Natural killer cell (primary cell): ENCODE data around the gene ENGASE. TPM values are rescaled to one million over a fixed set of nuclear protein-coding genes. Genes with fewer than 3 reads are reported as not detected.

Experiments
- ATAC-seq, 3 donors: fragments of 150-1000 bp in 2 of 3; fragments of 200-7000 bp in 1 of 3; cut with Tn5 transposase; 1 replicate in 1 of 3; 2 replicates in 2 of 3; pipeline ENCODE4 v1.10.0; 2021; ENCODE audit warnings: mild to moderate bottlenecking in 2 of 3, moderate library complexity in 2 of 3
- DNase-seq, 2 donors: peaks; one replicate each; pipeline versions ENCODE4 v3.0.0 to v3.0.0-alpha.2; 2013 to 2021; ENCODE audit warnings: mixed read lengths in 1 of 2
- H3K27ac ChIP-seq: one replicate; pipeline ENCODE4 v1.5.1; 2013; ENCODE audit warnings: mild to moderate bottlenecking, low read length
- H3K27me3 ChIP-seq: one replicate; pipeline ENCODE4 v1.6.1; 2013; ENCODE audit warnings: low read length; ENCODE audit not compliant: control insufficient read depth, insufficient read depth
- H3K36me3 ChIP-seq: one replicate; pipeline ENCODE4 v1.6.1; 2013; ENCODE audit warnings: low read length; ENCODE audit not compliant: control insufficient read depth, insufficient read depth
- H3K4me1 ChIP-seq: one replicate; pipeline ENCODE4 v1.6.1; 2013; ENCODE audit warnings: low read length; ENCODE audit not compliant: control insufficient read depth, insufficient read depth
- H3K4me3 ChIP-seq: one replicate; pipeline ENCODE4 v1.5.1; 2013; ENCODE audit warnings: low read length
- H3K9me3 ChIP-seq: one replicate; pipeline ENCODE4 v1.6.1; 2013; ENCODE audit warnings: low read length; ENCODE audit not compliant: control insufficient read depth, insufficient read depth
- H3K27ac Mint-ChIP-seq, 2 donors: one replicate each; pipeline ENCODE4 v1.8.0; 2022; ENCODE audit warnings: mild to moderate bottlenecking in 2 of 2, mixed read lengths in 2 of 2, moderate library complexity in 1 of 2
- H3K27me3 Mint-ChIP-seq, 2 donors: one replicate each; pipeline ENCODE4 v1.8.0; 2022; ENCODE audit warnings: low read depth in 2 of 2, mixed read lengths in 2 of 2
- H3K36me3 Mint-ChIP-seq: one replicate; pipeline ENCODE4 v1.8.0; 2022; ENCODE audit warnings: mixed read lengths
- H3K4me1 Mint-ChIP-seq, 2 donors: one replicate each; pipeline ENCODE4 v1.8.0; 2022; ENCODE audit warnings: mixed read lengths in 2 of 2
- H3K4me3 Mint-ChIP-seq: one replicate; pipeline ENCODE4 v1.8.0; 2022; ENCODE audit warnings: mild to moderate bottlenecking, moderate library complexity, mixed read lengths
- H3K9me3 Mint-ChIP-seq, 2 donors: one replicate each; pipeline ENCODE4 v1.8.0; 2022; ENCODE audit warnings: mixed read lengths in 2 of 2
- WGBS: methylation state at CpG from one replicate; pipeline ENCODE4 v1.1.7; 2013; ENCODE audit warnings: missing lambda C conversion rate; ENCODE audit not compliant: insufficient coverage; 5-methylcytosine and 5-hydroxymethylcytosine counted together
- intact Hi-C: fragments of 100-400 bp; cut with micrococcal nuclease; formaldehyde crosslinking; loops from one replicate; pipeline ENCODE4 v1.14.2; 2022
- total RNA-seq, 4 donors: library from RNA; stranded (reverse); fragments of 120-200 nt in 1 of 4; gene quantifications; one replicate each; pipeline versions ENCODE4 v1.2.3 to v1.2.4, GENCODE V29; 2013 to 2022
- TF ChIP-seq, protein P1 (sequence below): fragments of 200-600 bp; IDR thresholded peaks from one replicate; pipeline ENCODE4 v1.8.0; 2022; ENCODE audit warnings: antibody characterized with exemption

ENGASE gene
- total RNA-seq, 3 donors from 2014 or later (not counting 1 experiment from before 2014, with no cell fraction given) = 56.0 to 86.4 (median 56.9) TPM

DNA sequence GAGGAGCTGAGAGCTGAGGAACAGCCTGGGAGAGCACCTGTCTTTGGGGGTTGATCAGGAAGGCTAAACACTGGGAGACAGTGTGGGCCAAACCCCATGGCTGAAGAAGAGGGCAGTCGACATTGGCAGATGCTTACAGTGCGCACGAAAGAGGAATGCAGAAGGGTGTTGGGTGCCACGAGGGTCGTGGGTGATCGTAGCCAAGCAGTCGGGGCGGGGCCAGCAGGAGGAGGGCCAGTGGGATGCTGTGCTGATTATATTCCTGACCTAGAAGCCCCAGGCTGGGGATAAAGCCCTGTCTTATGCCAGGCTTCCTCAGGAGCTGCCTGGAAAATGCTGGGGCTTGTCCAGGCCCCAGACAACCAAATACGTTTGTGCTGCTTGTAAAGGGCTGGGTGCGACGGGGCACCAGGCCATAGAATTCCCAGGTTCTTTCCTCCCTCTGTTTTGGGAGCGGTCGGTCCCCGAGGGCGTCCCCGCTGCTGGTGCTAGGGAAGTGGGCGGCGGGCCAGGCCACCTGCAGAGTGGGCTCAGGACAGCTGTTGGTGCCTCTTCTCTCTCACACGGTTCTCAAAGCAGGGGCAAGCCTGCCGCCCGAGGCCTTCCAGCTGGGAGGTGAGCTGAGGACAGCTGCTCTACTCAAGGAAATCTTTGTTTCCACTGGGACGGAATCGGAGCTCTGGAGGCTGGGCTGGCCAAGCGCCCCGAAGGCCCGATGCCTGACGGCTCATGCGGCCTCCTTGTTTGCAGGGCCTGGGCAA lies 40.7 kb upstream of the ENGASE start:
- H3K27me3 ChIP-seq = no peaks in the 10 kb centered on the region
- Mint-ChIP-seq H3K9me3 (no peaks in the 10 kb centered on the region), H3K27ac (no peak overlapping the region), H3K36me3 (no peaks in the 10 kb centered on the region), H3K4me1 (no peaks in the 10 kb centered on the region), H3K4me3 (no peak overlapping the region), H3K27me3 (peaks cover 10 to 18% of the 10 kb centered on the region in 2 donors)
- 91% methylated on average over 28 of the region's 28 CpGs for WGBS
- no peak overlapping the region for H3K27ac ChIP-seq
- intact Hi-C loops = no loop called here
- no peaks in the 10 kb centered on the region for H3K9me3 ChIP-seq
- H3K4me1 ChIP-seq = no peaks in the 10 kb centered on the region
- DNase-seq = no peak
- H3K4me3 ChIP-seq = no peak overlapping the region
- no peaks in the 10 kb centered on the region for H3K36me3 ChIP-seq
- TF ChIP-seq, protein P1, sequence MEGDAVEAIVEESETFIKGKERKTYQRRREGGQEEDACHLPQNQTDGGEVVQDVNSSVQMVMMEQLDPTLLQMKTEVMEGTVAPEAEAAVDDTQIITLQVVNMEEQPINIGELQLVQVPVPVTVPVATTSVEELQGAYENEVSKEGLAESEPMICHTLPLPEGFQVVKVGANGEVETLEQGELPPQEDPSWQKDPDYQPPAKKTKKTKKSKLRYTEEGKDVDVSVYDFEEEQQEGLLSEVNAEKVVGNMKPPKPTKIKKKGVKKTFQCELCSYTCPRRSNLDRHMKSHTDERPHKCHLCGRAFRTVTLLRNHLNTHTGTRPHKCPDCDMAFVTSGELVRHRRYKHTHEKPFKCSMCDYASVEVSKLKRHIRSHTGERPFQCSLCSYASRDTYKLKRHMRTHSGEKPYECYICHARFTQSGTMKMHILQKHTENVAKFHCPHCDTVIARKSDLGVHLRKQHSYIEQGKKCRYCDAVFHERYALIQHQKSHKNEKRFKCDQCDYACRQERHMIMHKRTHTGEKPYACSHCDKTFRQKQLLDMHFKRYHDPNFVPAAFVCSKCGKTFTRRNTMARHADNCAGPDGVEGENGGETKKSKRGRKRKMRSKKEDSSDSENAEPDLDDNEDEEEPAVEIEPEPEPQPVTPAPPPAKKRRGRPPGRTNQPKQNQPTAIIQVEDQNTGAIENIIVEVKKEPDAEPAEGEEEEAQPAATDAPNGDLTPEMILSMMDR = no peak
- ATAC-seq = no peak

DNA sequence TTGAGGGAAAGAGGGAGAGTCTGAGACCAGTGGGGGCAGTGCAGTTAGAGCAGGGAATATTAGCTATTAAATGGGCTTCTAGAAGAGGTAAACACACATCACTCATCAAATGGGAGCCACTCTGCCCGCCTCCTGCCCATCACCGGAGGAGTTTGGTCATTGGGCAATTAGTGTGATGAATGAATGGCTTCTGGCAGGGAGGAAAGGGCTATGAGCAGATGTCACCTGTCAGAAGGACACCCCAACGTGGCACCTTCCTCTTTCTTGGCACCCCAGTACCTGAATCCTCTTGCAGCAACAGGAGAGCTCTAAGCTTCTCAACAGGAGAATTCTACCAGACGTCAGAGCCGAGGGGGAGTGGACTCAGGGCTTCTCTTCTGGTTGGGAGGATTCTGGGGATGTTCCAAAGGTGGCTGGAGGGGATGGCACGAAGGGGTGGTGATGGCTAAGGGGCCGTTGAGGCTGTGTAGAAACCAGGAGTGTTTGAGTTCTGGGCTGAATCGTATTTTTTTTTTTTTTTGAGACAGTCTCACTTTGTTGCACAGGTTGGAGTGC lies 39.6 kb upstream of the ENGASE start:
- Mint-ChIP-seq H3K9me3 (no peaks in the 10 kb centered on the region), H3K36me3 (no peaks in the 10 kb centered on the region), H3K27ac (no peak overlapping the region), H3K4me3 (no peak overlapping the region), H3K4me1 (no peaks in the 10 kb centered on the region), H3K27me3 (peaks cover 10 to 18% of the 10 kb centered on the region in 2 donors)
- Histone ChIP-seq H3K9me3 (no peaks in the 10 kb centered on the region), H3K36me3 (no peaks in the 10 kb centered on the region), H3K4me1 (no peaks in the 10 kb centered on the region), H3K4me3 (no peak overlapping the region), H3K27me3 (no peaks in the 10 kb centered on the region), H3K27ac (no peak overlapping the region)
- no peak for ATAC-seq
- intact Hi-C loops = no loop called here
- TF ChIP-seq, protein P1 = no peak
- DNase-seq = no peak
- 68% methylated on average over 6 of the region's 8 CpGs for WGBS

DNA sequence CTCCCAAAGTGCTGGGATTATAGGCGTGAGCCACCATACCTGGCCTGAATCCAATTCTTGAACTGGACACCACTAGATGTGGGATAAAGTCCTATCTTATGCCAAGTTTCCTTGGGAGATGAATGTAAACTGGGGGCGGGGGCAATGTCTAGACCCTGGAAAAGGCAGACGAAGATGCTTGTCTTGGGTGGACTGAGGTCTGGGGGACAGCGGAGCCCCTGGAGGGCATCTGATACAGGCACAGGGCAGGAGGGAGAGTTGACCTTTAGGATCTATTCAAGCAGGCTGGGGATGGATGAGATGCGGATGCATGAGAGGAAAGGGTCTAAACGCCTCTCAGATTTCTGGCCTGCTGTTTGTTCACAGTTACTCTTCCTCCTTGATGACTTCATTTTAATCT lies 38.9 kb upstream of the ENGASE start:
- H3K27ac Mint-ChIP-seq = no peak overlapping the region
- WGBS = 86% methylated on average over 6 of the region's 6 CpGs
- no peaks in the 10 kb centered on the region for H3K9me3 ChIP-seq
- H3K4me3 ChIP-seq = no peak overlapping the region
- H3K4me3 Mint-ChIP-seq = no peak overlapping the region
- H3K4me1 ChIP-seq = no peaks in the 10 kb centered on the region
- TF ChIP-seq, protein P1 = no peak
- no peaks in the 10 kb centered on the region for H3K36me3 Mint-ChIP-seq
- no peaks in the 10 kb centered on the region for H3K9me3 Mint-ChIP-seq
- no peaks in the 10 kb centered on the region for H3K36me3 ChIP-seq
- no peaks in the 10 kb centered on the region for H3K4me1 Mint-ChIP-seq
- DNase-seq (no peak), ATAC-seq (no peak)
- no peaks in the 10 kb centered on the region for H3K27me3 ChIP-seq
- peaks cover 10 to 15% of the 10 kb centered on the region in 2 donors for H3K27me3 Mint-ChIP-seq
- intact Hi-C loops = no loop called here
- H3K27ac ChIP-seq = no peak overlapping the region
